Stimulated activated naive CD8-positive, alpha-beta T cell treated with anti-CD3 and anti-CD28 coated beads, Interleukin-15, Interleukin-2, amounts not matched to agents 100 U/mL and 50 U/mL, for 24 hours (primary cell): ENCODE measurements around the gene TMEM39B.
"Not testable (repeated sequence)": the region's sequence is repeated elsewhere in the genome, so short reads cannot be mapped to it uniquely, and the experiment has no call there.

Experiments used
- ATAC-seq: fragments of 150-1000 bp; cut with Tn5 transposase; one replicate; pipeline ENCODE4 v1.10.0; 2021
- DNase-seq: peaks from one replicate; pipeline ENCODE4 v3.0.0; 2021

TMEM39B gene

GRCh38 chr1:32072622-32073298 is at the start of gene TMEM39B:
TMEM39B (plus strand) TSS chr1:32072939; CDS start chr1:32073048, 109 bp downstream.
- peak; percentile 93 for DNase-seq
- peak; percentile 93 for ATAC-seq

- DNase-seq (no peak), ATAC-seq (no peak)
Observed at GRCh38 chr1:32023351-32023750, 49.4 kb upstream of the TMEM39B start.

GRCh38 chr1:32025515-32025914 is 47.2 kb upstream of the TMEM39B start:
- no peak for DNase-seq
- ATAC-seq: no peak

GRCh38 chr1:32028746-32029145 is 44.0 kb upstream of the TMEM39B start:
- ATAC-seq (no peak), DNase-seq (no peak)

DNA sequence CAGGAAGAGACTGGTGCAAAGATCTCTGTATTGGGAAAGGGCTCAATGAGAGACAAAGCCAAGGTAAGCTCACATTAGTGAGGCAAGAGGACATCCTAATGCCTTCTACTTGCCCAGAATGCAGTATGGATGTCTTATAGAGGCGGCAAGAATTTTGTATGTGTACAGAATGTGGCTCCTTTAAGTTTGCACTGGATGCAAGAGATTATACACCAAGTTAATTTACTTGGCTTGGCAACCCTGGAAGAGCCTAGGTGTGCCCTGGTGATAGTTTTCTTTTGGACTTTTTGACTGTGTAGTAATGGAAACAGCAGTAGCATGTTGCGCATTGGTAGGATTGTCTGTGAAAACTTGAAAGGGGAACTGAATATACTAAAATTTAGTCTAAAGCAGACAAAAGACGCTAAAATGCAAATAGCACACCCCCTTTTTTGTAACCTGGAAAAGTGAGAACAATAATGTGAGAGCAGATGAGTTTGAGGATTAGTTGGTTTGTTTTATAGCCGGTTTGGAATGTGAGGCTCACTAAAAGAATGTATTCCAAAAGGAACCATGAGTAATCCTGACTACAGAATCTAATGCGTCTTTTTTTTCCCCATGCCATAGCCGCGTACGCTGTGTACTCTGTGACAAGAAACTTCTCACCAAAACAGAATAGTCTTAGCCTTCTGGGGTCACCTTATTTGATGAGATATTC is 41.0 kb upstream of the TMEM39B start:
- ATAC-seq (no peak), DNase-seq (no peak)

DNA sequence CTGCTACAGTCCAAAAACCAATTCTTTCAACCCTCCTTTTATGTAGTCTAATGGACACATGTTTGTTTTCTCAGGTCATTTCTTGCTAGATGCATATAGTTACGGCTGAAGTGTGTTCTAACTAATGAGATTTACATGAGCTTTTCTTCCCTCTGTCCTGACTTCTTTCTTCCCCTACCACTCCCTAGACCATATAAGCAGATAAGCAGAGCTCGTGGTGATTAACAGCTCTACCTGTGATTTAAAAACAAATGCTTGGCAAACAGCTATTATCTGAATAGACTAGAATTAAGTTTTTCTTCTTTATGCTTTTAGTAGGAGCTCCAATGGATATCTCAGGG is 40.5 kb upstream of the TMEM39B start:
- no peak for ATAC-seq

GRCh38 chr1:32035119-32035518 is 37.6 kb upstream of the TMEM39B start:
- ATAC-seq (no peak), DNase-seq (no peak)

More for the DNA sequence above, 40.5 kb upstream of the TMEM39B start:
- DNase-seq: no peak

- no peak for ATAC-seq
Observed at GRCh38 chr1:32040711-32041110, 32.0 kb upstream of the TMEM39B start.

GRCh38 chr1:32042330-32042729 is 30.4 kb upstream of the TMEM39B start:
- ATAC-seq (no peak), DNase-seq (no peak)

More at GRCh38 chr1:32040711-32041110, 32.0 kb upstream of the TMEM39B start:
- no peak for DNase-seq

DNA sequence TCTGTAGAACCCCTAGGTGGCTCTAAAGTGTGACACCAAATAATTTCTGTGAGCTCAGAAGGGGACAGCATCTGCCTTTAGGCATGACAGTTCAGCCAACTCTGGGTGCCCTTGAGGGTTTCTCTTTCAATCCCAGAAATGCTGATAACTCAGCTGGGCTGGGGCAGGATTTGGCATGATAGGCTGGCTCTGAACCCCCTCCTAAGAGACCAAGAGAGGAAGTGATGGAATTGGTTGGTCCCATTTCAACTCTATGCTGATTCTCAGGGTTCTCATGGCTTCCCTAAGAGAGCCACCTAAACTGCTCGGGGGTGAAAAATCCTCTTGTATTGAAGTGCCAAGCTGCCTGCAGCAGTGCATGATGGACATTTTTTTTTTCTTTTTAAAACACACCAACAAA is 28.5 kb upstream of the TMEM39B start:
- DNase-seq (no peak), ATAC-seq (no peak)

- DNase-seq: no peak
- no peak for ATAC-seq
Observed at GRCh38 chr1:32045772-32046171, 27.0 kb upstream of the TMEM39B start.

DNA sequence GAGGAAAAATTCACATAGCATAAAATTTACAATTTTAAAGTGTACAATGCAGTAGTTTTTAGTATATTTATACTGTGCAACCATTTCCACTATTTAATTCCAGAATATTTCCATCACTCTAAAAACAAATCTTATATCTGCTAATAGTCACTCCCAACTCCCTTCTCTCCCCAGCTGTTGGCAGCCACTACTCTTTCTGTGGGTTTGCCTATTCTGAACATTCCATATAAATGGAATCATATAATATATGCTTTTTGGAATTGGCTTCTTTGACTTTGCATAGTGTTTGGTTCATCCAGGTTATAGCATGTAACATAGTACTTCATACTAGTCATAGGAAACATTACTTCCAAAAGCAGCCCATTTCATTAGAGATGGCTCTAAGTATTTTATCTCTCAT is 25.0 kb upstream of the TMEM39B start:
- ATAC-seq: no peak

GRCh38 chr1:32048440-32048839 is 24.3 kb upstream of the TMEM39B start:
- ATAC-seq (no peak), DNase-seq (no peak)

More for the DNA sequence above, 25.0 kb upstream of the TMEM39B start:
- no peak for DNase-seq

- ATAC-seq (no peak), DNase-seq (no peak)
Observed at GRCh38 chr1:32051706-32052105, 21.0 kb upstream of the TMEM39B start.

DNA sequence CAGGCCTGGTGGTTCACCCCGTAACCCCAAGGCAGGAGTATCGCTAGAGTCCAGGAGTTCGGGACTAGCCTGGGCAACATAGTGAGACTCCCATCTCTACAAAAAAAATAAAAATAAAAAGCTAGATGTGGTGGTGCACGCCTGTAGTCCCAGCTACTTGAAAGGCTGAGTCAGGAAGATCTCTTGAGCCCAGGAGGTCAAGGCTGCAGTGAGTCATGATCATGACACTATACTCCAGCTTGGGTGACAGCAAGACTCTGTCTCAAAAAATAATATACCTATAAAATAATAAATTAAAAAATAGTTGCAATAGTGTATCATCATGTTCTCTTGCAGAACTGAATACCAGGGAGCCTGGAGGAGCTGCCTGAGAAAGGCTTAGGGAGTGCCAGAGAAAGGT is 19.9 kb upstream of the TMEM39B start:
- DNase-seq: no peak
- ATAC-seq: no peak

DNA sequence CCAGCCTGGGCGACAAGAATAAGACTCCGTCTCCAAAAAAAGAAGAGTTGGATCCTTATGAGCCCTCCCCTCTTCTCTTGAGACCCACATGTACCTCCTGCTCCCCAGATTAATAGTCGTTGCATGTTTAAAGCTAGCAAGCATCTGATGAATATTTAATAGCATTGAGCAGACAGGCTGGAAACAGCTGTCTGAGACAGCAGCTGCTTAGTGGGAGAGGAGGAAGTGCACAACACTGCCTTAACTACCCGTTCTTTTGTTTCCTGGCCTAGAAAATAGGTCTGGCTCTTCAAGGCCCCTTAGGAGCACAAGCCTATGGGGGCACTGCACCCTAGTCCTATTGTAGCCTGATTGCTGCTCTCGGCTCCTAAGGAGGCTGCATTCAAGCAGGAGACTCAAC is 17.3 kb upstream of the TMEM39B start:
- no peak for ATAC-seq
- DNase-seq: no peak

GRCh38 chr1:32056598-32056997 is 16.1 kb upstream of the TMEM39B start:
- DNase-seq: no peak
- no peak for ATAC-seq

DNA sequence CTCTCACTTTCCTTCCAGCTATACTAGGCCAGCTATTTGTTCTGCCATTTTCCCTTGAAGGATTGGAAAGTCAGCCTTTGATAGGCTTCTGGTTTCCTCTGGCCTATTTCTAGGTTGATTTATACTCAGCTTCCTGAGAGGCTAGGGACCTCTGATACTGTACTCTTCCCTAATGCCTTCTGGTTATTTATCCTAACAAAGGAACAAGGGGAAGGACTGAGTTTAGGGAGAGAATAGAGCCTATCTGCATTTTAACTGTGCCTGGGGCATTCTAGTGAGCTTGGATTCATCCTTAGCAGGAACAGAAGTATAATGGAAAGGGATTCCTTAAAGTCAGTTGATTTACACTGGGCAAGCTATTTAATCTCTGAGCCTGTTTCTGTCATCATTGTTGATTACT is 11.8 kb upstream of the TMEM39B start:
- DNase-seq (no peak), ATAC-seq (no peak)

DNA sequence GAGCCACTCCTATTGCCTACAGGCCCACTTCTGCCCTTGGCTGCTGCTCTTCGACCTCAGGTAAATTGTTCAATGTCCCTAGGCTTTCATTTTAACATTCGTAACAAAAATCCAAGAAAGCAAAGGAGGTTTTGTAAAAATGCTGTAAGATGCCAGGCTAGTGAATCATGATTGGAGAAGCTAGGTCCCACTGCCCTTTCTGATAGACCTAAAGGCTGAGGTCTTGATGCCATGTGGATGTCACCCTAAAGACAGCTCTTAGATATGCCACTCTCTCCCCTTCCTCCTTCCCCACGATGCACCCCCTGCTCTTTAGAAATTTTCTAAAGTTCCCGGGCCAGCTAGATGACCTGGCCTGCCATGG is 9.9 kb upstream of the TMEM39B start:
- DNase-seq (no peak), ATAC-seq (no peak)

DNA sequence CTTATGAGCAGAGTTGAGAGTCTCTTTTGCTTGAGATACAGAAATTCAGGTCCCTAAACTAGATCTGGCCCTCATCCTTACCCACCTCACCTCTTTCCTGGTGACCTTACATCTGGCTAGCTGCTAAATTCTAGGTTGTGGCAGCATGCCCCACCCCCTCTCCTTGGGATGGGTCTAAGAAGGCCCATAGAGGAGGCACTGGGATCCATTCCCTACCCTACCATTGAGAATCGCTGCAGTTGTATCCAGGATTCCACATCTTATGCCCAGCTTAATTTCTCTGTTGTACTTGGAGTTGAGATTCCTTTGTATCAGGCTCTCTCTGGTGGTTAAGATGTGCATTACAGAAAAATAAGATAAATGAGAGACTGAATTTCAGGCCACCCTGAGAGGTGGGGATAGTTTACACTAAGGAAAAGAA is 9.5 kb upstream of the TMEM39B start:
- DNase-seq (no peak), ATAC-seq (no peak)

GRCh38 chr1:32065613-32066488 is 6.9 kb upstream of the TMEM39B start:
- not testable (repeated sequence) for DNase-seq
- ATAC-seq: peak; percentile 7

GRCh38 chr1:32066489-32066873 is 6.3 kb upstream of the TMEM39B start:
- peak; percentile 25 for ATAC-seq
- DNase-seq: no peak

- DNase-seq (no peak), ATAC-seq (no peak)
Observed at GRCh38 chr1:32068957-32069588, 3.7 kb upstream of the TMEM39B start.
